Breast epithelium (tissue), 4 donors: ENCODE results near the gene FOXD3. TPM values are rescaled to one million over a fixed set of nuclear protein-coding genes. Genes with fewer than 3 reads are reported as not detected.

ENCODE experiments used
- DNase-seq, 2 donors: peaks; one replicate each; pipeline ENCODE4 v3.0.0-alpha.2; 2019; ENCODE audit warnings: low spot score in 2 of 2
- H3K27ac ChIP-seq, 2 donors: fragments of 200-600 bp; sonication (generic) in 1 of 2; one replicate each; pipeline ENCODE4 v1.5.1; 2016 to 2019; ENCODE audit warnings: mild to moderate bottlenecking in 1 of 2
- H3K27me3 ChIP-seq, 2 donors: fragments of 200-600 bp; sonication (generic) in 1 of 2; one replicate each; pipeline versions ENCODE4 v1.5.1 to v1.6.0; 2017 to 2019; ENCODE audit warnings: control low read depth in 1 of 2, mild to moderate bottlenecking in 1 of 2
- H3K36me3 ChIP-seq: fragments of 200-600 bp; one replicate; pipeline ENCODE4 v1.5.1; 2019
- H3K4me1 ChIP-seq, 2 donors: fragments of 200-600 bp; sonication (generic); one replicate each; pipeline ENCODE4 v1.5.1; 2016 to 2019; ENCODE audit warnings: control low read depth in 1 of 2
- H3K4me3 ChIP-seq, 3 donors: fragments of 200-600 bp; sonication (generic); 1 replicate in 2 of 3; 2 replicates in 1 of 3; pipeline ENCODE4 v1.5.1; 2016 to 2019; ENCODE audit warnings: mild to moderate bottlenecking in 3 of 3, moderate library complexity in 2 of 3
- H3K9me3 ChIP-seq, 2 donors: fragments of 200-600 bp; sonication (generic) in 1 of 2; one replicate each; pipeline ENCODE4 v1.5.1; 2016 to 2019; ENCODE audit warnings: control low read depth in 1 of 2
- CTCF ChIP-seq, 3 donors: fragments of 450-650 bp; IDR thresholded peaks; one replicate each; pipeline ENCODE4 v1.5.1; 2016 to 2017; ENCODE audit warnings: antibody characterized with exemption in 3 of 3, mild to moderate bottlenecking in 3 of 3, moderate library complexity in 3 of 3
- POLR2A ChIP-seq: fragments of 450-650 bp; IDR thresholded peaks from one replicate; pipeline ENCODE4 v1.6.1; 2016; ENCODE audit warnings: antibody characterized with exemption, mild to moderate bottlenecking, moderate library complexity
- POLR2AphosphoS5 ChIP-seq, 3 donors: sonication (generic); formaldehyde crosslinking; IDR thresholded peaks; one replicate each; pipeline ENCODE4 v1.6.1; 2017; ENCODE audit warnings: antibody characterized with exemption in 3 of 3
- intact Hi-C: fragments of 100-400 bp; cut with DNase I; formaldehyde crosslinking; loops from one replicate; pipeline ENCODE4 v1.15.1; 2023; ENCODE audit warnings: low total_unique reads
- total RNA-seq, 3 donors: library from RNA; depleted of rRNA; stranded (reverse); fragments of >200 nt; gene quantifications; one replicate each; pipeline ENCODE4 v1.1.0, GENCODE V29; 2016

The FOXD3 gene
- total RNA-seq, 3 donors from 2014 or later = not detected

- no peak for DNase-seq
- Histone ChIP-seq H3K27ac (no peak overlapping the region), H3K9me3 (peaks cover 0 to 11% of the 10 kb centered on the region in 2 donors), H3K36me3 (no peaks in the 10 kb centered on the region), H3K27me3 (peaks cover 0 to 6% of the 10 kb centered on the region in 2 donors), H3K4me3 (no peak overlapping the region), H3K4me1 (no peaks in the 10 kb centered on the region)
- TF ChIP-seq POLR2A (no peak), CTCF (IDR thresholded peaks at IDR 0.05) (no peak), POLR2AphosphoS5 (IDR thresholded peaks at IDR 0.05) (no peak)
- intact Hi-C loops = no loop called here
Measured at GRCh38 chr1:63304410-63304809, 18.0 kb upstream of the FOXD3 start.

GRCh38 chr1:63305043-63305442, 17.3 kb upstream of the FOXD3 start:
- peaks cover 0 to 11% of the 10 kb centered on the region in 2 donors for H3K9me3 ChIP-seq
- TF ChIP-seq POLR2AphosphoS5 (IDR thresholded peaks at IDR 0.05) = no peak
- TF ChIP-seq CTCF (IDR thresholded peaks at IDR 0.05) = no peak
- TF ChIP-seq POLR2A = no peak
- H3K4me1 ChIP-seq = no peaks in the 10 kb centered on the region
- peaks cover 0 to 9% of the 10 kb centered on the region in 2 donors for H3K27me3 ChIP-seq
- intact Hi-C loops = no loop called here
- H3K4me3 ChIP-seq = no peak overlapping the region
- no peak for DNase-seq
- no peaks in the 10 kb centered on the region for H3K36me3 ChIP-seq
- H3K27ac ChIP-seq = no peak overlapping the region

- H3K27me3 ChIP-seq = peaks cover 0 to 17% of the 10 kb centered on the region in 2 donors
- intact Hi-C loops = no loop called here
Measured at GRCh38 chr1:63307196-63307794, 15.1 kb upstream of the FOXD3 start.

GRCh38 chr1:63316598-63316983, 5.8 kb upstream of the FOXD3 start:
- Histone ChIP-seq H3K27ac (no peak overlapping the region), H3K9me3 (no peaks in the 10 kb centered on the region), H3K4me3 (peak overlapping the region; percentile 24 to 62 (median 50)), H3K27me3 (peaks cover 3 to 65% of the 10 kb centered on the region in 2 donors), H3K36me3 (no peaks in the 10 kb centered on the region), H3K4me1 (no peaks in the 10 kb centered on the region)
- intact Hi-C loops = no loop called here
- TF ChIP-seq CTCF (IDR thresholded peaks at IDR 0.05) (no peak), POLR2A (no peak), POLR2AphosphoS5 (IDR thresholded peaks at IDR 0.05) (no peak)
- no peak for DNase-seq

More at GRCh38 chr1:63307196-63307794, 15.1 kb upstream of the FOXD3 start:
- H3K4me1 ChIP-seq = no peaks in the 10 kb centered on the region
- H3K9me3 ChIP-seq = peaks cover 0 to 11% of the 10 kb centered on the region in 2 donors
- H3K36me3 ChIP-seq = no peaks in the 10 kb centered on the region
- H3K4me3 ChIP-seq = no peak overlapping the region
- no peak for DNase-seq
- TF ChIP-seq CTCF (IDR thresholded peaks at IDR 0.05) (no peak), POLR2AphosphoS5 (IDR thresholded peaks at IDR 0.05) (no peak), POLR2A (no peak)
- no peak overlapping the region for H3K27ac ChIP-seq

- intact Hi-C loops = no loop called here
- Histone ChIP-seq H3K4me3 (peak overlapping the region; percentile 24 to 62 (median 50)), H3K27ac (no peak overlapping the region), H3K9me3 (no peaks in the 10 kb centered on the region), H3K4me1 (no peaks in the 10 kb centered on the region), H3K27me3 (peaks cover 3 to 71% of the 10 kb centered on the region in 2 donors), H3K36me3 (no peaks in the 10 kb centered on the region)
- peak in 2 of 3 donors; percentile 39 to 44 for TF ChIP-seq CTCF (IDR thresholded peaks at IDR 0.05)
- no peak for TF ChIP-seq POLR2A
- DNase-seq = peak in 1 of 2 donors; percentile 30
Measured at GRCh38 chr1:63316984-63317816, 5.2 kb upstream of the FOXD3 start.
